Fibroblast of villous mesenchyme (primary cell): ENCODE results near the gene ABTB2. TPM values are rescaled to one million over a fixed set of nuclear protein-coding genes. Genes with fewer than 3 reads are reported as not detected.

ENCODE experiments used
- DNase-seq: peaks from one replicate; pipeline ENCODE4 v3.0.0-alpha.2; 2010; ENCODE audit warnings: low read depth
- H3K4me3 ChIP-seq: 2 replicates; pipeline ENCODE4 v1.5.1; 2011; ENCODE audit warnings: low read depth, mild to moderate bottlenecking, low read length
- CTCF ChIP-seq: IDR thresholded peaks from 2 replicates; pipeline ENCODE4 v1.5.1; 2012; ENCODE audit warnings: low read depth, mild to moderate bottlenecking, low read length; ENCODE audit not compliant: insufficient read depth
- total RNA-seq: library from RNA; depleted of rRNA; stranded (reverse); fragments of >200 nt; gene quantifications from 2 replicates; pipeline ENCODE4 v1.2.3, GENCODE V29; 2012

ABTB2 gene
- total RNA-seq, 1 donor: 3.9 TPM

- no peak overlapping the region for H3K4me3 ChIP-seq
- no peak for TF ChIP-seq CTCF
- DNase-seq: no peak
Measured at GRCh38 chr11:34284156-34284555, 73.7 kb downstream of the ABTB2 start.

DNA sequence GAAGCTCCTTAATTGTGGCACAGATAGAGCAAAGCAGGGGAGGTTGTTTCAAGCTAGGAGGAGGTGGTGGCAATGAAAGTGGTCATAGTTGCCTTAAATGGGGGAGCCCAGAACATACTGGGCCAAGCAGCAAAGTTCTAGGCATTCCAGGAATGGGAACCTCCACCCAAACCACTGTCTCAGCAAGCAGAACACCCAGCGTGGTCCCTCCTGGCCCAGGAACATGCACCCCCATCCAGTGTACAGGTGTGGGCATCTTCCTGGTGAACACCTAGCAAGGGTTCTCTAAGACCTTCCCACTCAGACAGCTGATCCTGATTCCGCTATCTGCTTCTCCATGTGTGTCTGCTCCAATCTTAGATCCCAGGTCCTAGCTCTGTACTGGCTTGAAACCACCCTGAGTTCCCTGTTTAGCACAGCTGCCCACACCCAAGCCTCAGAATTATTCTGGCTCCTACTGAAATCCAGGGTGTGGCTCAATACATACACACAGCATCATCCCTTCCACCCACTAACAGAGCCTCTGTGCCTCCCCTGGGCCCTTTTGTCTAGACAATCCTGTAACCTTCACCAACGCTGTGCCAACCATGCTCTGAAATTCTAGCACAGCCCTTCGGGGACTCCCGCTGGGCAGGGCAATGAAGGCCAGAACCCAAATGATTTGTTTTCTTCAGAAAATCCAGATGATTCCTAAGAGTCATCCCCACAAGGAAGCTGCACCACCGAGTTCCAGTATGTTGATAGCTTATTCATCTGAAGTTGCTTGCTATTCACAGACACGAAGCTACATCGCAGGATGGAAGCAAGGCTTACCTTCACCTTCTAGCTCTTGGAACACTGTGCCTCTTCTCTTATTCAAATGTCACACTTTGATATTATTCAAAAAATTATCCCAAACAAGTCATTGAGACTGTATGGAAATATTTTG is 76.6 kb downstream of the ABTB2 start:
- no peak for TF ChIP-seq CTCF
- DNase-seq: no peak
- H3K4me3 ChIP-seq: no peak overlapping the region

- no peak for DNase-seq
- no peak overlapping the region for H3K4me3 ChIP-seq
- TF ChIP-seq CTCF: no peak
Measured at GRCh38 chr11:34278693-34279297, 79.0 kb downstream of the ABTB2 start.

DNA sequence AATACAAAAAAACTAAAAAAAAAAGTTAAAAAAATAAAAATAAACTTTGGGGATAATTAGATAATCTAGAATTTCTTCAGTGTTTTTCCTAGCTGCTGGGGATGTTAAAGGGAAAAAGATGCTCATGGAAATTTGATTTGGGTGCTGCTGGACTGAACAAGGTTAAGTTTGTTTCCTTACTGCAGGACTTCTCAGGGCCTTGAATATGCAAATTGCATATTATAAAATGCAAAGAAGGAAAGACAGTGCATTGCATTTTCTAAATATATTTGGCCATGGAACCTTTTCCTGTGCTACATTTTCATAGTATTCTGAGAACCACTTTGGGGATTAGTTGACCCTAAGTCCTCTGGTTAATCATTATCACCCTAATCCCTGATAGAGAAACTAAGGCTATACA is 79.6 kb downstream of the ABTB2 start:
- TF ChIP-seq CTCF: no peak

DNA sequence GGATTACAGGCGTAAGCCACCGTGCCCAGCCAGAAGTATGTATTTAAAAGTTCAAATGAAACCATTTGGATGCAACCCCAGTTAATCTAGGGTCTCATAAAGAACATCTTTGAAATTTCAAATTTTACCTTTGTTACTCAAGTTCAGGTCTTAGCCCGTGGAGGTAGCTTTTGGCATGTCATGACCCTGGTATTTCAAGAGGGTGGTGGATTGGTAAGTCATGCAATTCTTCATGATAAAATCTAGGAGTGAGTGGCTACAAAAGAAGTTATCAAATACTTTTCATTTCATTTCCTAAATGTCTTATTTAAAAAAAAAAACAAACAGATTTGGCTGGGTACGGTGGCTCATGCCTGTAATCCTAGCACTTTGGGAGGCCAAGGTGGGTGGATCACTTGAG is 80.6 kb downstream of the ABTB2 start:
- TF ChIP-seq CTCF: no peak
- no peak overlapping the region for H3K4me3 ChIP-seq
- no peak for DNase-seq

More for the DNA sequence above, 79.6 kb downstream of the ABTB2 start:
- no peak overlapping the region for H3K4me3 ChIP-seq
- no peak for DNase-seq

DNA sequence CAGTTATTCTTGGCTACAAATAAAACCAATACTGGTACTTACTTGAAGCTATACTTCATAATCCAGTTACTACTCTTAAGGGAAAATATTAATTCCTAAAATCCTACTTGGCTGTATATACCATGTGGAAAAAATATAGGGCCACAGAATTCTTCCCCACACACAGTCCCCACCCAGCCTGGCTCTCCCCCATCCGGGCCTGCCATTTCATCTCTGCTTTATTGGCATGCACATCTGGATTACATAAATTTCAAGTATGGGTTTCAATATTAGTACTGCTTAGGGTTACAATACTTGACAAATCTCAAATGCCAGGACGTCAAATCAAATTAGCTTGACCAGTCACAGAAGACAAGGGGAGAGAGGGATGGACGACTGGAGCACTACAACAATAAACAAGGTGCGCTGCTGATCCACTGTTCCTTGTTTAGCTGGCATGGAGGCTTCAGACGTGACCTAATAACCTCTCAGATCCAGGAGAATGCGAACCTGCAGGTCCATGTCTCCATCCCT is 81.4 kb downstream of the ABTB2 start:
- TF ChIP-seq CTCF: no peak
- H3K4me3 ChIP-seq: no peak overlapping the region
- no peak for DNase-seq
